Fibroblast of skin of right quadriceps (primary cell): ENCODE data around the gene ETFA.
"Not testable (repeated sequence)": the region's sequence is repeated elsewhere in the genome, so short reads cannot be mapped to it uniquely, and the experiment has no call there.

ENCODE experiments used
- DNase-seq: peaks from one replicate; pipeline ENCODE4 v3.0.0-alpha.2; 2013

Gene ETFA

DNA sequence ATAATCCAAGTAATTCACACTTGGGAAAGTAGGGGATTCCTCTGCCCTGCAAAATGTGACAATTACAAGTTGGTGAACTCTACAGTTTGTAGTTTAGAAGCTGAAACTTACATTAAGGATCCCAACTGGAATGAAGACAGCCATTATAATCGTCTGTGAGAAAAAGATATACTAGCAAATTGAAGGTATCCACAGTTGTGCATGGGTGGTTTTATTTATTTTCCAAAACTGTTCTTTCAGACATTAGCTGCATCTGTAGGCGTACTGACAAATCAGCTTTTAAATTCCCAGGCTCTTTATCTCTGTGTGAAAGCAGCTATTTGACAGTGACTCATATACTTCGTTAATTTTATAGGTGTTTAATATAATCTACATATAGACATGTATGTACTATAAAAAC is 12.8 kb upstream of the ETFA start:
- no peak for DNase-seq

DNA sequence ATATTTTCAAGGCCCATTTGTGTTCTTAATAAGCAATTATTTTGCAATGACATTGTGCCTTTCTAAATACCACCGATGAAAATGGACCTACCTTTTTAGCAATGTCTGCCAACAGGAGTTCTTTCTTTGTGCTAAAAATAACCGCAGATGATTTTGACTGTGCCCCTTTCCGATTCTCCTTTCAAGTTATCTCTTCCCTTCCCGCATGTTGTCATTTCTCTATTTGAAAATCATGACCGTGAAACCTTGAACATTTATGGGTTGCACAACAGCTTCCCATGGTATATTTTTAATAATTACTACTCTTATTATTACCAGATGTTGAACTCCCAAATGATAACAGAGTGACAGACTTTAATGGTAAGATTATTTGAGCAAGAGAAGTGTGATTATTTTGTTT is 10.3 kb upstream of the ETFA start:
- no peak for DNase-seq

DNA sequence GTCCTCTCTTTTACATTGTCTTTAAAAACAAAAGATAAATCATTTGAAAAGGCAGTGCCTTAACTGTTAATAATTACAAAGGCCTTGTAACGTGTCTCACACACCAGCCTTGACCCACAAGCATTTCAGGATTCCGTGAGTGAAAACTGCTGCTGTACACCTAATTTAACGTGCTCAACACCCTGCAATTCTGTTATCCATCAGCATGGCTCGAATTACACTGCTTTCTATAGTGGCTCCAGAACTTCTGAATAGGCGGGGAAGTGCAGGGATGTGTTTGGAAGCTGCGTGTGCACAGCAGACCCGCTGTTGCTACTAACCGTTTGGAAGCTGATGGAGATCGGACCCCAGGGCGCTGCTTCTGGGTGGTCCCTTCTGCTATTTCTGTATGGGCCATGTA is 9.9 kb upstream of the ETFA start:
- DNase-seq = no peak

DNA sequence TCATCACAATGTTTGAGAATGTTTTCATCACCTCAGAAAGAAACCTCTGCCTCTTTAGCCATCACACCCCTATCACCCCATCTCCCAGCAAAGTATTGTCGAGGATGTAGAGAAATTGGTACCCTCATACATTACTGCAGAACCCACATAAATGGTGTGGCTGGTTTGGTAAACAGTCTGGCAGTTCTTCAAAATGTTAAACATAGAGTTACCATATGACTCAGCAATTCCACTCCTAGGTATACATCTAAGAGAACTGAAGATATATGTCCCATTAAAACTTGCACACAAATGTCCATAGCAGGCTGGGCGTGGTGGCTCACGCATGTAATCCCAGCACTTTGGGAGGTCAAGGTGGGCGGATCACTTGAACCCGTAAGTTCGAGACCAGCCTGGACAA is 8.7 kb upstream of the ETFA start:
- DNase-seq = no peak

DNA sequence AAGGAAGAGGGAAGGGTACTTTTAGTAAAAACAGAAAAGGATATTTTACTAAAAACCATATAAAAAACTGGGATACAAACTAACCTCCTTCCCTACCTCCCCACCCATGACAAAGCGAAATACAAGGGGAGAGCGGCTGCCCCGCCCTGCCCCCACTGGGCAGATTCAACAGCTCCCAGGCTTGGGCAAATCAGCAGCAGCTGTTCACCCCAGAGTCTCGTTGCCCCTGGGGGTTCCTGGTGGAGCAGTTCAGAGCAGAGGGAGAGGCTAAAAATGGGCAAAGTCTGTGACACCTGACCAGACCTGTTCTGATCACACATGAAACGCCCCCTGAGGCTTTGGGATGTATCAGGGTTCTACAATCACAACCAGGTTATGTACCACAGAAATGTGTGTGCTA is 2.5 kb upstream of the ETFA start:
- no peak for DNase-seq

DNA sequence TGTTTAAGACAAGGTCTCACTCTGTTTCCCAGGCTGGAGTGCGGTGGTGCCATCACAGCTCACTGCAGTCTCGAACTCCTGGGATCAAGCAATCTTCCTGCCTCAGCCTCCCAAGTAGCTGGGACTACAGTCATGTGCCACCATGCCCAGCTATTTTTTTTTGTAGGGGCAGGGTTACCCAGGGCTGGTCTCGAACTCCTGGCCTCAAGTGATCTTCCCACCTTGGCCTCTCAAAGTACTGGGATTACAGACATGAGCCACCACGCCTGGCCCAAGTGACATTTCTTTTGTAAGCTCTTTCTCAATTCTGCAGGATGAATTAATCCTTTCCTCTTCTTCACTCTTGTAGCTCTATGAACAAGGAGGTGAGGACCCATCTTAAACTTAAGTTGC is 1.9 kb upstream of the ETFA start:
- DNase-seq = not testable (repeated sequence)

DNA sequence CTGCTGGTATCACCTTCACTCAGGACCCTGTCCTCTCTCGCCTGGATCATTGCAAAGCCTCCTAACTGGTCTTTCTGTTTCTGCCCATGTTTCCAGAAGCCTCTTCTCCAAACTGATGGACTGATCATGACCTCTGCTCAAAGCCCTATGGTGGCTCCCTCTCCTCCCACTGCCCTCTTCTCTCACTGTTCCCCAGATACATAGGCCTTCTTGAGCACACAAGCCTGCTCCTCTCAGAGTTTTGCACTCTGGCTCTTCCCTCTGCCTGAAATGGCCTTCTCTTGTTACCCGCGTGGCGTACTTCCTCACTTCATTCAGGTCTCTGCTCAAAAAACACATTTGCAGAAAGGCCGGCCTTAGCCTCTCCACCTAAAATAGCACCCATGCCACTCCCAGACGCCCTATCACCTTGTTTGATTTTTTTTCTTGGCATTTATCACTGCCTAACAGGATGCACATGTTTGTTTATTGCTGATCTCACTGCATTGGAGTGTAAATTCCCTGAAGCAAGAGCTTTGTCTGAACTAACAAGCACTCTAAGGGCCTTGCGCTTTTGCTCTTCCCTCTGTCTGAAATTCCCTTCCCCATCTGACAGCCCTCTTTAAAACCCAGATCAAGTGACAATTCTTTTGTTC is 1.4 kb upstream of the ETFA start:
- peak; percentile 7 for DNase-seq

DNA sequence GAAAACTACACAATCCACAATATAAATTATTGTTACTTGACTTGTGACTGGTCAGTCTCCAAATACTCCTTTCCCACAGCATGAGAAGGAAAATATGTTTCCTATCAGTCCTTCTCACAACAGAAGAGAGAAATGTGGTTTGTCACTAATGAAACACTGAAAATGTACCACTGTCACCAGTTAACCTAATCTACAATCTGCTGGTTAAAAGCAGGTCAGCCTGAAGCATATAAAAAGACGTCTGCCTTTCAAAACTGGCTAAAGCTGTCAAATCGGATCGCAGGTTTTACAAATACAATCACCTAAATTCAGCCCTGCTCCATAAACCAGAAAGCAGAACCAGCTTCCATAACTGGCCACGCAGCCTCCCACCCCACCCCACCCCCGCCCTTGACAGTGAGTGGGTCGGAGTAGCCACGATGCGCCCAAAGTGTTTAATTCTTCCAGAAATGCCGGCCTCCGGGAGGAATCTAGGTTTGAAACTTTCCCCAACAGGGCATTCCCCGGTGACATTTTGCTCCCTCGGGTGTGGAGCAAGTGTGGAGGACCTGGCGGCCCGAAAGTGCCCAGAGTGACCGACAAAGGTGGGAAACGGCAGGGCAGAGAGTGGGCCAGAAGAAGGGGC is 682 bp downstream of the ETFA start:
- peak; percentile 14 for DNase-seq

DNA sequence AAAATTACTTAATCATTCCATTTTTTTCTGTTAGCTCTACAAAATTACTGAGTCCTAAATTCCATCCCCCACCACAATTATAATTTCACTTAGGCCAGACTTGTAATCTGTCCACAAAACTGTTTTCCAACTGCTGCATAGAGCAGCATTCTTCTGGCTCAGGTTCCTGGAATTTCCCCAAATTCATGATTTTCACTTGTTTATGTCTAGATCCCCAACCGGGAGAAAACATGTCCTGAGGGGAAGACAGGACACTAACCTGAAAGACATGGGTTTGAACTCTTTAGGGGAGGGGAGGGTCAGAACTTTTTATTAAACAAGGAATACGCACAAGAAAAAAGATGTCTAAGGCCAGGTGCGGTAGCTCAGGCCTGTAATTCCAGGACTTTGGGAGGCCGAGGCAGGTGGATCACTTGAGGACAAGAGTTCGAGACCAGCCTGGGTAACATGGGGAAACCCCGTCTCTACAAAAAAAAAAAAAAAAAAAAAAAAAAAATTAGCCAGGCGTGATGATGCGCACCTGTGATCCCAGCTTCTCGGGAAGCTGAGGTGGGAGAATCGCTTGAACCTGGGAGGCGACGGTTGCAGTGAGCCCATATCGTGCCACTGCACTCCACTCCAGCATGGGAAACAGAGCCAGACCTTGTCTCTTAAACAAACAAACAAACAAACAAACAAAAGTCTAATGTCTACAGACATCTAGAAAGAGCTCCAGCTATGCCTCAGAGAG is 1.5 kb downstream of the ETFA start:
- no peak for DNase-seq

DNA sequence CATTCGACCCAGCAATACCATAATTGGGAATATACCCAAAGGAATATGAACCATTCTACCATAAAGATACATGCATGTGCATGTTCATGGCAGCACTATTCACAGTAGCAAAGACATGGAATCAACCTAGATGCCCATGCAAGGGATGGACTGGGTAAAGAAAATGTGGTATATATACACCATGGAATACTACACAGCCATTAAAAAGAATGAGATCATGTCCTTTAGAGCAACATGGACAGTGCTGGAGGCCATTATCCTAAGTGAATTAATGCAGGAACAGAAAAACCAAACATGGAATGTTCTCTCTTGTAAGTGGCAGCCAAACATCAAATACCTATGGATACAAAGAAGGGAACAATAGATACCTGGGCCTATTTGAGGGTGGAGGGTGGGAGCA is 7.4 kb downstream of the ETFA start:
- DNase-seq = no peak

DNA sequence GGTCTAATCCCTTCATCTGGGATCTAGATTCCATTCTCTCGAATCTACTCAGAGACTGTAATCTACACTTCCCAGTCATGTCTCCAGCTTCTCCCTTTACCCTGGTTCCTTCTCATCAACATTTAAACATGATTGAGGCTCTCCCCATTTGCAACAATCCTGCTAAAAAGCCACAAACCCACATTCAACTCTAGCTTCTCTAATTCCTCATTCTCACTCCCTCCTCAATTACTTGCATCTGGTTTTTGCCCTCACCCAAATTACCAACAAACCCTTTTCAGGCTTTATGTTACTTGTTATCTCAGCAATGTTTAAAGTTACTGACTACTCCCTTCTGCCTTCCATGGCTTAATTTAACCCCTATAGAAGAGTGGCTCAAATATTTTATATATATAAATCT is 11.5 kb downstream of the ETFA start:
- DNase-seq = no peak

DNA sequence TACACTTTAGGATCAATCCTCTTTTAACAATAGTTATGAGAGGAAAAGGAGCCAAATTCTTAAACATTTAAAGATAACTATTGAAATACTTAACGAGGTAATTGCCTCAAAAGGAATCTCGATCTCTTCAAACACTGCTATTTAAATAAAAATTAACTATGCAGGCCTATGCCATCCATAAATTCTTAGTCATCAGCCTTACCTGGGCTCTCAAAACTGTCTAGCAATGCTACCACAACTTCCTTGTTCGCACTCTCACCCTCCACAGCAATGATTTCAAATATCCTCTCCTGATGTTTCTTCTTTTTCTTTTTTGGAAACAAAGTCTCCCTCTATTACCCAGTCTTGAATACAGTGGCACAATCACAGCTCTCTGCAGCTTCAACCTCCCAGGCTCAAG is 12.3 kb downstream of the ETFA start:
- DNase-seq = no peak

DNA sequence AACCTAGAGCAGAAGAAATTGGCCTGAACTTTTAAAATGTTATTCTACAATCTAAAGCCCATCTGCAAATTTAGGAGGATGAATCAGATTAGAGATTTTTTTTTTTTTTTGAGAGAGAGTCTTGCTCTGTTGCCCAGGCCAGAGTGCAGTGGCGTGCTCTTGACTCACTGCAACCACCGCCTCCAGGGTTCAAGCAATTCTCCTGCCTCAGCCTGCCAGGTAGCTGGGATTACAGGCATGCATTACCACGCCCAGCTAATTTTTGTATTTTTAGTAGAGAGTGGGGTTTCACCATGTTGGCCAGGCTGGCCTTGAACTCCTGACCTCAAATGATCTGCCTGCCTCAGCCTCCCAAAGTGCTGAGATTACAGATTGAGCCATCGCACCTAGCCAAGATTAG is 13.3 kb downstream of the ETFA start:
- not testable (repeated sequence) for DNase-seq

DNA sequence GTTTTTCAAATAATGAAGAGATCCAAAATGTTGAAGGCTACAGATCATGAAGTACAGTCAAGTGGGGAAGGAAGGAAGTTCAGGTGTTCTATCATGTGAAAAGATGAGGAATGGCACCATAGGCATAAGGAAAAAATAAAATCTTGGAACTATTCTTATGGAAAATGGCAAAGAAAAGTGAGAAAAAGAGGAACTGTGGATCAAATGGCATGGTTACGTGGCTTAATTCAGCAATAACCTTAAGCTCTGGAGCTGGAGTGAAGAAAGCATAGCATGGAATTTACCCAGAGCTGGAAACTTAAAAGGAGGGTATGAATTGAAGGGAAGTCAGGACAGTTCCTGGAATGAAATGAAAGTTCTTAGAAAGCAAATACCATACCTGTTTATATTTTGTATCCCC is 14.4 kb downstream of the ETFA start:
- no peak for DNase-seq

DNA sequence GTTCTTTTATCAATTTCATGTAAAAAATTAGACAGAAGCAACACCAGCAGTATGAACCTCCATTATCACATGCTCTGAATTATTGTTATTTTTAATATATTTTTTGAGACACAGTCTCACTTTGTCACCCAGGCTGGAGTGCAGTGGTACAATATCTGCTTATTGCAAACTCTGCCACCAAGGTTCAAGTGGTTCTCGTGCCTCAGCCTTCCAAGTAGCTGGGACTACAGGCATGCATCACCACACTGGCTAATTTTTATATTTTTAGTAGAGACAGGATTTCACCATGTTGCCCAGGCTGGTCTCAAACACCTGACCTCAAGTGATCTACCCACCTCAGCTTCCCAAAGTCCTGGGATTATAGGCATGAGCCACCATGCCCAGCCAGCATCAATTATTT is 16.8 kb downstream of the ETFA start:
- DNase-seq = not testable (repeated sequence)

DNA sequence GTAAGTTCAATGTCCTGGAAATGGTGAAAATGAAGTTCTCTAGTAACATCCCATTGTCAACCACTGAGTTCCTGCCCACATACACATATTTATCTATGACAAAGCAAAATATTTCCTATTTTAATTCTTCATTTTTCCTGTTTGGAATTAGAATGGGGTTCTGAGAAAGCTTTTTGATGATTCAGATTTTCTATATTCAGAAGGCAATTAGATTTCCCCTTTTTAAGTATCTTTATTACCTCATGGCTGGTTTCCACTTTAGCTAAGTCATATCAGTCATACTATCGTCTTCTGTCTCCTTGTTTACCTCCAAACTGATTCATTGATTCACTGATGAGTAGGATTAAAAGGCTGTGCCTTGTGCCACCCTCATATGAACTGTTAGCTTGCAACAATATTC is 17.9 kb downstream of the ETFA start:
- DNase-seq = peak; percentile 22

DNA sequence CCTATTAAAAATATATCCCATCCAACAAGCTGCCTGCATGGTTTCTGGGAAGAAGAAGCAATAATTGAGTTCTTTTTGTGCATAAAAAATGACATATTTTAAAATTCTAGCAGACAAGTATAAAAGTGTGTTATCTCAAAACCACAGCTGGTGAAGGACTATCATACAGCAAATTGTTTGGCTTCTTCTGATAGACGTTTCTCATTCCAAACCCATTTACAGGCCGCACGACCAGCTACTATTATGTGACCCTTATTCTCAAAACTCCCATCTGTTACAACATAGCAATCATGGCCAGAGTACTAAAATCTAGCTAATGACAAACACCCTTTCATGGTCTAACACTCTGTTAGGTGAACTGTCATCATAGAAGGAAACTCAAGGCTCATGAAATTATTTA is 21.7 kb downstream of the ETFA start:
- DNase-seq = no peak

DNA sequence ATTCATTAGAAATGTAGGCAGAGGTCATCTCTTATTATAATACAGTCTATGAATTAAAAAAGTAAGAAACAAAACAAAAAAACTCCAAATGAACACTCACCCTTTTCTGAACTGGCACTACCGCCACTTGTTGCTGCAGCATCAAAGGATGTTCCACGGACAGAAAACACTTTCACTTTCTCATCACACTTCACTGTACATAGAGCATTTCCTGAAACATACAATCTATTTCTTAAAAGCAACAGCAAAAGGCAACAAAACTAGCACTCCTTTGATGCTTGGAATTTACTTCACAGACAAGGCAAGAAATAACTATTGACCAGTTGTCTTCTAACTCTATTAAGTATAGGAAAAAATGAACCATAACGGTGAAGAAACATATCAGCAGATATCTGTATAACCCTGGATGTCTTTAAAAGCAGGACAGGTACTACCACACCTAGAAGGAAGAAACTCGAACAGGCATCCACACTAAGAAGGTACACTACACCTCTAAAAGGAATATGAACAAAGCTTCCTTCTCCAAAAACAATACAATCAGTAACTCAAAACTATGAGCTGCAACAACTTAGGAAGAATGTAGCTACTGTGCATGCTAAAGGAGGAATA is 24.9 kb downstream of the ETFA start:
- DNase-seq = no peak

DNA sequence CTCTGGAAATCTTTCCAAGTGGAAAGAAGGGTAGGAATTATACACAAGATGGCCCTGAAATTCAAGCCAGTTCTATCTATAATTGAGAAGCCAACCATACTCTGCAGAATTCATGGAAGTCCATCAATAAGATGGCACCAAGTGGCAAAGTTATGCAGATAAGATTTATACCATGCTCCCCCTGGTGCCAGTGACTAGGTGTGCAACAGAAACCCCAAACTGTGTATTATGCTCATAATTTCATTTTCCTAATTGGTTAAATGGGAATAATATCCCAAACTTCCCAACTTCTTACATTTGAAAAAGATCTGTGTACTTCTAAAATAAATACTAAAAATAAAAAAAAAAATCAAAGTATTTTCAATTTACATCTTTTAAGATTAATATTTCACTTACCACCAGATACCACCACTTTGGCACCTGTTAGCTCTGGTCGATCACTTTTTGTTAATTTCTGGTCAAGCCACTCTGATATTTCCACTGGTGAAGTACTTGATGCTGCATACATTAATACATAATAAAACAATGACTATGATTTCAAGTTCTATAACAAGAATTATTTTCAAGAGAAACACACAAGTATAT is 25.9 kb downstream of the ETFA start:
- no peak for DNase-seq

DNA sequence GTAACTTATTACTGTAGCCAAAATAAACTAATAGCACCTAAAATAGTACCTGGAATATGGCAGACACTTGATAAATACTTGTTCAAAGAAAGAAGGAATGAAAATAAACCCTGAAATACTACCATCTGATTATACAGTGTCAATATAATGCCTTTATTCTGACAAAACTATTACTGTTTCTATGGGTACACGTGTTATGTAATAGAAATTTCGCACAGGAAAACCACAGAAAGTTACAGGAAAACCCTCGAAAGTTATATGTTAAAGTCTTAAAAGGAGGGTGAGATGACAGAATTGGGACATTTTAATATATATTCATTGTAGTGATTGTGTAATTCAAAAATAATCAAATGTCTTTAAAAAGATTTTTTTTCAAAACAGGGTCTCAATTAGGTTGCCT is 28.8 kb downstream of the ETFA start:
- no peak for DNase-seq

DNA sequence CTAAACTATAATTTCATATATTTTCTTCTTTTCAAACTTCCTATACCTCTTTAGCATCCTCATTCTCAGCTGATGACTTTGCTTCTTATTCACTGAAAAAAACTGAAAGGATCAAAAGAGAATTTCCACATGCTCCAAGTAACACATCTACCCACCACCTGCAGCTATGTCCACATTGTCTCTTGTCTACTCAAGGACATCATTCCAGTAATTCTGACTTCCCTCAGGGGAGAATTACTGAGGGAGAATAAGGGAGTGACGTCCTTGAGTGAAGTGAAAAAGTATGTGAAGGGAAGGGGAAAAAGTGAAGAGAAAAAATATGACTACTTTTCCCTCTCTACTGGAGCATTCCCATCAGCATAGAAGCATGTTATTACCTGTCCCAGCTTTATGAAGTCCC is 32.6 kb downstream of the ETFA start:
- DNase-seq = no peak

DNA sequence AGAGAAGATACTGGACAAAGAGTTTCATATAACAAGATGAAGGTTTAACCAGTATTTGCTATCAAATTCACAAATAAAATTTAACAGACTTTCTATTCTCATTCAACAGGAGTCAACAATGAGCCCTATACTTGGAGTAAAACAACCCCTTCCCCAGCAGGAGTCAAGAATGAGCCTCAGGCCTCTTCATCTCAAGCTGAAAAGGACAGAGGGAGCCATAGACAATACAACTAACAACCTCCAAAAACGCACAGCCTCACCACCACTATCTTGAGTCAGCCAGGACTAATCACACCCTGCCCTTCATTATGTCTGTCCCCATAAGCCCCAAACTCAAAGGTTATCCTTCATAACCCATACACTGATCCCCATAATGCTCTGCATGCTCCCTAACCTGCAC is 36.4 kb downstream of the ETFA start:
- DNase-seq = no peak

DNA sequence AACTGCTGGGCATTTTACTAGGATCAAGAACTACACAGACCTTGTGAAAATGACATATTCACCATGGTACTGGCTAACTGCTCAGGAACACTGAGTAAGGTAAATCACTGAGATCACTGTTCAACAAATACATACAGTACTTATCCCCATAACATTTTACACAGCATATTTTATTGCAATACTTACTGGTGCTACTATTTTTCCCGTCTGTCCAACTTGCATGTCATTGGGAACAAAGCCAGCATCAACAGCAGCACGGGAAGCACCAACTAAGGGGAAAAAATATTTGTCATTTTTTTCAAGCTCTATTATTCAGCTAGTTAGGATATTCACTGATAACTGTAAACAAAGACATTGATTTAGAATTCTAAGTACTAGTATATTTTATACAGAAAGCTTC is 37.0 kb downstream of the ETFA start:
- DNase-seq = no peak

DNA sequence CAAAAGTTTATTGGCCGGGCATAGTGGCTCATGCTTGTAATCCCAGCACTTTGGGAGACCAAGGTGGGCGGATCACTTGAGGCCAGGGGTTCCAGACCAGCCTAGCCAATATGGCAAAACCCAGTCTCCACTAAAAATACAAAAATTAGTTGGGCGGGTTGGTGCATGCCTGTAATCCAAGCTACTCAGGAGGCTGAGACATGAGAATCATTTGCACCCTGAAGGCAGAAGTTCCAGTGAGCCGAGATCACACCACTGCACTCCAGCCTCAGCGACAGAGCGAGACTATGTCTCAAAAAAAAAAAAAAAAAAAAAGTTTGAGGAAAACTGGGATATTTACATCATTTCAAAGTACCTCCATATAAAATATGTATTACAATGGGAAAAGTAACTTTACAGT is 40.4 kb downstream of the ETFA start:
- DNase-seq = no peak
